Measurements from ENCODE around the gene TSPAN14. TPM values are rescaled to one million over a fixed set of nuclear protein-coding genes. Genes with fewer than 3 reads are reported as not detected.

Gene TSPAN14
- total RNA-seq, 3 donors from 2014 or later (not counting 1 experiment from before 2014, with no cell fraction given) = 126 to 180 (median 173) TPM

DNA sequence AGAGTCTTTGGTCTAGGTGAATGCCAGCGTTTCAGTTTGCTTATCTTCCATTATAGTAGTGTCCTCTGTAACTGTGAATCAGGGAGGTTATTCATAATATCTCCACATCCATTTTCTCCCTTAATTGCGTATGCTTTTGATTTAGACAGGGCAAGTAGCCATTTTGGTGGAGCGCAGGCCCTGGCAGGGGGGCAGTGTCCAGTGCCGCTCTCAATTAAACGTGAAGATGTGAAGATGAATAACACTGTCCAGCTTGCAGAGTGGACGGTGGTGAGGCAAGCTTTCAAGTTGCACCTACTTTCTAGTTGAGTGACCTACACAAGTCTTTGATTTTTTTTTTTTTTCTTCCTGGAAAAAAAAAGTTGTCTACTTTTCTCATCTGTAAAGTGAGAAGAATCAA lies 4.5 kb downstream of the TSPAN14 start:
- no peaks in the 10 kb centered on the region for H3K27me3 Mint-ChIP-seq (ENCODE audit: low read depth in 2 of 2)
- peaks cover 76 to 78% of the 10 kb centered on the region in 2 donors for H3K4me1 Mint-ChIP-seq
- Histone ChIP-seq H3K27ac (ENCODE audit: low read length) (peak overlapping the region; percentile 73), H3K36me3 (ENCODE audit: control insufficient read depth, insufficient read depth, low read length) (peaks cover 6% of the 10 kb centered on the region), H3K27me3 (ENCODE audit: control insufficient read depth, insufficient read depth, low read length) (no peaks in the 10 kb centered on the region), H3K9me3 (ENCODE audit: control insufficient read depth, insufficient read depth, low read length) (no peaks in the 10 kb centered on the region), H3K4me1 (ENCODE audit: control insufficient read depth, insufficient read depth, low read length) (peaks cover 86% of the 10 kb centered on the region), H3K4me3 (ENCODE audit: low read length) (peak overlapping the region; percentile 17)
- no peaks in the 10 kb centered on the region for H3K36me3 Mint-ChIP-seq
- H3K9me3 Mint-ChIP-seq = no peaks in the 10 kb centered on the region
- H3K4me3 Mint-ChIP-seq = peak overlapping the region; percentile 96
- no peak for TF ChIP-seq CTCF (IDR thresholded peaks at IDR 0.05)
- peak overlapping the region; percentile 91 to 92 for H3K27ac Mint-ChIP-seq
- DNase-seq = no peak
- no peak for ATAC-seq
- intact Hi-C loops (cut with micrococcal nuclease) = no loop called here
- WGBS (ENCODE audit: insufficient coverage) = 61% methylated on average over 4 of the region's 6 CpGs

DNA sequence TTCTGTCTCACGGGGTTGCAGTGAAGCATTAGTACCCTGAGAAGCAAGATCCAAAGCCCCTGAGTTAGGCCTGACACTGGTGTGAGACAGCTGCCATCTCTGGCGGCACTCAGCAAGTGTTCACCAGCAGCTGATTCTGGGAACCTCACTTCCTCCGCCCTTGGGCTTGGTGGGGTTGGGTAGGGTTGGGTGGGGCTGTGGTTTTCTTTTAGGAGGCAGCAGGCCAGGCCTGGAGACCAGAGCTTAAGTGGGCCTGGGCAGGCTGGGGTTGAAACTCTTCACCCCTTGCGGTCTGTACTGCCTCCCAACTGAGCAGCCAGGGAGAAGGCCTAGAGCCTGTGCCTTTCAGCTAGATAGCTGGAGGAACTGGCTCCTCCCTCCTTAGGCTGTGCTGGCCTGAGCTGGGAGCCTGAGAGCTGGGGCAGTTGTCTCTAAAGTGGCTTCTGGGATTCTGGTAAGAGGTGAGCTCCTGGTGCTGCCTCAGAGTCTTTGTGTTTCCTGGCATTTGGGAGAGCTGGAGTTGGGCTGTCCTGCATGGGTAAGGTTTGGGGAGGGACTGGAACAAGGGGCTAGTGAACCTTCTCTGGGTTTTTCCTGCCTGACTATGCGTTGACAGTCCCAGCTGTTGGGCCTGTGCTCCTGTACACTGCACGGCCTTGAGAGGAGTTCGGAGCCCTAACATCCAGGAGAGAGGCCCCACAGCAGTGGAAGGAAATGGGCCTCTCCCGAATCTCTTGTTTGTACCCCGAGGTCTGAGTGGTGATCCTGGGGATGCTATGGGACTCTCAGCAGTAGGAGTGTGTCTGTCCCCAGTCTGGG lies 5.1 kb downstream of the TSPAN14 start:
- H3K36me3 Mint-ChIP-seq = no peaks in the 10 kb centered on the region
- Histone ChIP-seq H3K4me3 (ENCODE audit: low read length) (peak overlapping the region; percentile 17), H3K27me3 (ENCODE audit: control insufficient read depth, insufficient read depth, low read length) (no peaks in the 10 kb centered on the region), H3K36me3 (ENCODE audit: control insufficient read depth, insufficient read depth, low read length) (peaks cover 6% of the 10 kb centered on the region), H3K27ac (ENCODE audit: low read length) (peak overlapping the region; percentile 73), H3K4me1 (ENCODE audit: control insufficient read depth, insufficient read depth, low read length) (peaks cover 91% of the 10 kb centered on the region), H3K9me3 (ENCODE audit: control insufficient read depth, insufficient read depth, low read length) (no peaks in the 10 kb centered on the region)
- ATAC-seq = peak; percentile 47 to 56 (median 50)
- no peaks in the 10 kb centered on the region for H3K9me3 Mint-ChIP-seq
- peak overlapping the region; percentile 96 for H3K4me3 Mint-ChIP-seq
- WGBS (ENCODE audit: insufficient coverage) = 22% methylated on average over 9 of the region's 9 CpGs
- H3K27me3 Mint-ChIP-seq (ENCODE audit: low read depth in 2 of 2) = no peaks in the 10 kb centered on the region
- H3K27ac Mint-ChIP-seq = peak overlapping the region; percentile 91 to 92
- TF ChIP-seq CTCF (IDR thresholded peaks at IDR 0.05) = no peak
- intact Hi-C loops (cut with micrococcal nuclease) = no loop called here
- H3K4me1 Mint-ChIP-seq = peaks cover 81% of the 10 kb centered on the region in 2 donors
- peak in 1 of 2 donors; percentile 84 for DNase-seq

GRCh38 chr10:80460399-80461207 lies 6.5 kb downstream of the TSPAN14 start:
- Mint-ChIP-seq H3K27ac (peak overlapping the region; percentile 91 to 92), H3K36me3 (no peaks in the 10 kb centered on the region), H3K9me3 (no peaks in the 10 kb centered on the region), H3K4me1 (peaks cover 89 to 94% of the 10 kb centered on the region in 2 donors), H3K4me3 (peak overlapping the region; percentile 96), H3K27me3 (ENCODE audit: low read depth in 2 of 2) (no peaks in the 10 kb centered on the region)
- peak overlapping the region; percentile 73 for H3K27ac ChIP-seq (ENCODE audit: low read length)
- ATAC-seq (no peak), DNase-seq (no peak)
- no peaks in the 10 kb centered on the region for H3K27me3 ChIP-seq (ENCODE audit: control insufficient read depth, insufficient read depth, low read length)
- peaks cover 99% of the 10 kb centered on the region for H3K4me1 ChIP-seq (ENCODE audit: control insufficient read depth, insufficient read depth, low read length)
- no peak for TF ChIP-seq CTCF (IDR thresholded peaks at IDR 0.05)
- H3K36me3 ChIP-seq (ENCODE audit: control insufficient read depth, insufficient read depth, low read length) = peaks cover 6% of the 10 kb centered on the region
- H3K4me3 ChIP-seq (ENCODE audit: low read length) = no peak overlapping the region
- intact Hi-C loops (cut with micrococcal nuclease) = no loop called here
- no peaks in the 10 kb centered on the region for H3K9me3 ChIP-seq (ENCODE audit: control insufficient read depth, insufficient read depth, low read length)
- 67% methylated on average over 6 of the region's 6 CpGs for WGBS (ENCODE audit: insufficient coverage)
